Activated CD8-positive, alpha-beta memory T cell treated with anti-CD3 and anti-CD28 coated beads for 48 hours (primary cell): ENCODE results near the gene RNF157.

ENCODE experiments used
- DNase-seq, 3 experiments: peaks; one replicate each; pipeline ENCODE4 v3.0.0-alpha.2; 2020; ENCODE audit warnings: low read depth in 2 of 3, low spot score in 2 of 3

Gene RNF157

DNA sequence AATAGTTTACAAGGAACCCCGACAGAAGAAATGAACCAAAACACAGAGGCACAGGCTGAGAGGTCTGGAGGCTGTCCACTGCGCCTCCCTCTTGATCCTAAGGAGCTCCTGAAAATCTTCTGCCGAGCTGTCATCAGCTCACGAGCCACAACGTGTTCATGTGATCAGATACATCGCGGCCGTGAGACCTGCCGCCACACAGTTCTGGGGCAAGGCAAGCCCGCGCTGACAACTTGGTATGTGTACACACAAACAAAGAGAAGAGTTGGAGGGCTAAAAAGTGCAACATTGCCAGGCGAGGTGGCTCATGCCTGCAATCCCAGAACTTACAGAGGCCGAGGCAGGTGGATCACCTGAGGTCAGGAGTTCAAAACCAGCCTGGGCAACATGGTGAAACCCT, 144.3 kb downstream of the RNF157 start:
- DNase-seq = no peak

DNA sequence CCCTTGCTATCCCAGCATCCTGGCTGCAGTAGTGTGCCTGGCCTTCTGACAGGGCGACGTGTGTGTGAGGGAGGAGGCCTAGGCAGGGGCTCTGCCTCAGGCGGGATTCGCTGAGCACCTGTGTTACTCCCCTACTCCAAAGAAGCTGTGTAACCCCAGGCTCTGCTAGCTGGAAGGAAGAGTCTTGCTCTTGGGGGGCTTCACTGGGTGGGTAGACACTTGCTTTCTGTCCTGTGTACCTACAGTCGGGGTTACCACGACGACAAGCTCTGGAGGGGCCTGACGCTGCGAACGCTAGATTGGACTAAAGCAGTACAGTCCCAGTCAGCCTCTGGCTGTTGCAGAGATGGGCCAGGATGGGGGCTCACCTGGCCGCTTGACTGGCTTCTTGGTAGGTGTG, 146.2 kb downstream of the RNF157 start:
- no peak for DNase-seq

DNA sequence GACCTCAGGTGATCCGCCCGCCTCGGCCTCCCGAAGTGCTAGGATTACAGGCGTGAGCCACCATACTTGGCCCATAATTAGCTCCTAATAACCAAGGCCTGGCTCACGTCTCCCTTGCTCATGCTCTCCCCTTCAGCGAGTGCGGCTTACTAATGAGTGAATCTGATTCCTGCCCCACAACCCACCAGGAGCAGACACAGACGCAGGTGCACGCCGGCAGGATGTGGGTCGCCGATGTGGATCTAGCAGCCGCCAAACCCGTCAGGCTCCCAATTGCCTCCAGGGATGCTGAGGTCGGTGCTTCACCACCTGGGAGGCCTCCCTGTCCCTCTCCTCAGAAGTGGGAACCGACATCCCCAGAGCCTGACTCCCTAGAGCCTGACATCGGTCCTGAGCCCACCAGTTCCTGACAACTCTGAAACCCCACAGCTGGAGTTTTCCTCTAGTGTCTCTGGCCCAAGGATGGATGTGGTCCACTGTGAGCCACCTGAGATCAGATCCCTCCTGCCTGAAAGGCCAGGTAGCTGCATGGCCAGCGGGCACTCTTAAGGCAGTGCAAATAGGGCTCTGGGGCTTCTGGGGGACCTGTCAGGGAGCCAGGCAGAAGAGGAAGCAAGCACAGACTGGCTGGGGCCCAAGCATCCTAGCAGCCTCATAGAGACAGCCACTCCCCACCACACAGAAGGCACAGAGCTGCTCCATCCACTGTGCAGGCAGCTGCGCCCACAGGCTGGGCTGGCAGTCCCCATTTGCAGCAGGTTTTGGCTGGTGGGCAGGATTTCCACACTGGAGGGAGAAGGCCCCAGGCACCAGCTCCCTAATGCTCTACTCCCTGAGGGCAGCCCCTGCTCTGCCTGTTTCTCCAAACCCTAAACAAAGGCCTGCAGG, 147.5 kb downstream of the RNF157 start:
- DNase-seq = no peak
